MM.1S (cell line): ENCODE measurements around the gene DOCK11.

Experiments used
- EZH2 ChIP-seq: fragments of 300-600 bp; sonication (generic); optimal IDR thresholded peaks from 2 replicates; pipeline ENCODE3; 2017; ENCODE audit warnings: low read depth, mild to moderate bottlenecking, antibody characterized with exemption, low read length, mixed read lengths
- TF ChIP-seq, protein P1 (sequence below): fragments of 300-600 bp; sonication (generic); IDR thresholded peaks from 2 replicates; pipeline ENCODE4 v1.5.1; 2016; ENCODE audit warnings: antibody characterized with exemption, low read length, mixed read lengths

- TF ChIP-seq, protein P1, sequence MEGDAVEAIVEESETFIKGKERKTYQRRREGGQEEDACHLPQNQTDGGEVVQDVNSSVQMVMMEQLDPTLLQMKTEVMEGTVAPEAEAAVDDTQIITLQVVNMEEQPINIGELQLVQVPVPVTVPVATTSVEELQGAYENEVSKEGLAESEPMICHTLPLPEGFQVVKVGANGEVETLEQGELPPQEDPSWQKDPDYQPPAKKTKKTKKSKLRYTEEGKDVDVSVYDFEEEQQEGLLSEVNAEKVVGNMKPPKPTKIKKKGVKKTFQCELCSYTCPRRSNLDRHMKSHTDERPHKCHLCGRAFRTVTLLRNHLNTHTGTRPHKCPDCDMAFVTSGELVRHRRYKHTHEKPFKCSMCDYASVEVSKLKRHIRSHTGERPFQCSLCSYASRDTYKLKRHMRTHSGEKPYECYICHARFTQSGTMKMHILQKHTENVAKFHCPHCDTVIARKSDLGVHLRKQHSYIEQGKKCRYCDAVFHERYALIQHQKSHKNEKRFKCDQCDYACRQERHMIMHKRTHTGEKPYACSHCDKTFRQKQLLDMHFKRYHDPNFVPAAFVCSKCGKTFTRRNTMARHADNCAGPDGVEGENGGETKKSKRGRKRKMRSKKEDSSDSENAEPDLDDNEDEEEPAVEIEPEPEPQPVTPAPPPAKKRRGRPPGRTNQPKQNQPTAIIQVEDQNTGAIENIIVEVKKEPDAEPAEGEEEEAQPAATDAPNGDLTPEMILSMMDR = no peak
- no peak for TF ChIP-seq EZH2
Observed at GRCh38 chrX:118589227-118589626, 93.6 kb downstream of the DOCK11 start.
